HG02970 (cell line): Measurements from ENCODE around the gene TNFRSF21.

Experiments
- ATAC-seq: cut with Tn5 transposase; IDR thresholded peaks from one replicate; pipeline ENCODE4 v1.9.1; 2021; ENCODE audit warnings: mild to moderate bottlenecking, moderate library complexity, moderate number of reproducible peaks; ENCODE audit not compliant: unreplicated experiment, low FRiP score

The TNFRSF21 gene

DNA sequence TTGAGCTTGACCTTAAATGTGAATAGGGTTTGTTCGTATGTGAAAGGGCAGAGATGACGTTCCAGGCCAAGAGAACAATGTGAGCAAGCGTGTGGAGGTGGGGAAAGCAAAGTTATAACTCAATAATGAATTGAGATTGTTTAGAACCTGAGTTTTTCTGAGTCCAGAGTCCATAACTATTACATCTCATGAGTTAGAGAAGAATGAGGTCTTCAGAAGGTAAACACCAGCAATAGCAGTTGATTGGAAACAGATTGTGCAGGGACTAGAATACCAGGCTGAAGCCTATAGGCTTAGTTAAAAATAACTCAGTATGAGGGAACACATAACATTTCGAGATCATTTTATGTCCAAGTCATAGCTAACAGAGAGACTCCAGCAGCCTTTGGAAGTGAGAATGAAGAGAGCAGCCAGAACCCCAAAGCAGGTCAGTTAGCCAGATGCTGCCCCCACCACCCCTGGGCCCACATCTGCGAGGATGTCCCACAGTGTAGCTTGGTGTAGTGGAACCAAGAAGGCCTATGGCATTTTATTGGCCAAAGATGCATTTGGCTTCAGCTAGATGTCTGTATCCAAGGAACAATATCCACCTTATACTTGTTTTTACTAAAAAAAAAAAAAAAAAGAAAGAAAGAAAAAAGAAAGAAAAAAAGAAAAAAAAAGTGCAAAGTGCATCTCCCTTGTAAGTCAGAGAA is 121.7 kb downstream of the TNFRSF21 start:
- ATAC-seq: no peak

DNA sequence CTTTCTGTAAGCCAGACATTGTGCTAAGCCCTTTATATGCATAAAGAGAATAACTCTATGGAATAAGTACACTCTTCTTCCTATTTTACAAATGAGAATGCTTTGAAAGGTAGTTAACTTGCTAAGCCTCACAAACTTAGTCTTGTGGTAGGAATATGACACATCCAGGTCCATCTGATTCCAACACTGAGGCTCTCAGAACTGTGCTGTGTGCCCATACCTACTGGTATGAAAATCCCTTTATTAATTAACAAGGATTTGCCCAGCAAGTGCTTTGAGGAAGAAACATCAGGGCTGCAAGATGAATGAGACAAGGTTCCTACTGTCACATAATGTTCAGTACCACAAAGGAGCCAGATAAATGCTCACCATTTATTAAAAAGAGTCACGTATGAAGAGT is 122.6 kb downstream of the TNFRSF21 start:
- ATAC-seq: no peak

DNA sequence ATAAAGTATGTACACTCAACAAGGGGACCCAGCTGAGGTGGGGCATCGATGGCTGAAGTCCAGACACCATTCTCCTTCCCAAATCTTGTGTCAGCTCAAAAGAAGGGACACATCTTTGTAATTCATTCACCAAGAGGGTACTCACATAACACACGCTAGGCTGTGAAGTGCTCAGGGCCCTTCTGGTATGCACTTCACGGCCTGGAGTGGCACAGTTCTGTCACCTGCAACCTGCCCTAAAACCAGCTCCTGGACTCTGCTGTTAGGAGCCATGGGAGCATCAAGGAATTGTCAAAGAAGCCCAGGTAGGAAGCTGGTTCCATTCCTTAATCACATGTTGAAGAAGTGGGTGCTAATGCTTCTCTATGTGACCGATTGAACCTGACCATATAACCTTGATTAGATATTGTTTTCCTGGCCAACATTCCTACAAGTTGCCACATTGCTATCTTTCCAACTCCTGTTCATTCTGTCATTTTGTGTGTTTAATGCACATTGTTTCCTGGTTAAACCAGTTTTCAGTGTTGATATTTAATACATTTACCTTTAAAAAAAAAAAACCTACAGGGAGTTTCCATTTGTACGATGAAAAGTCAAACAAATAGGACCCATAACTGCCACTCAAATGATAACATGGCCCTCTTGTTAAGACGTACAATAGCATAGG is 127.3 kb downstream of the TNFRSF21 start:
- ATAC-seq: no peak

DNA sequence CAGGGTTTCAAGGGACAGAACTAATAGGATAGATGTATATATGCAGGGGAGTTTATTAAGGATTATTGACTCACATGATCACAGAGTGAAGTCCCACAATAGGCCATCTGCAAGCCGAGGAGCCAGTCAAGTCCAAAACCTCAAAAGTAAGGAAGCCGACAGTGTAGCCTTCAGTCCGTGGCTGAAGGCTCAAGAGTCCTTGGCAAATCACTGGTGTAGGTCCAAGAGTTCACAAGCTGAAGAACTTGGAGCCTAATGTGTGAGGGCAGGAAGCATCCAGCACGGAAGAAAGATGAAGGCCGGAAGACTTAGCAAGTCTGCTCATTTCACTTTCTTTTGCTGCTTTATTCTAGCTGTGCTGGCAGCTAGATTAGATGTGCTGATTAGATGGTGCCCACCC is 128.0 kb downstream of the TNFRSF21 start:
- ATAC-seq: no peak
